Measurements from ENCODE around the gene SEPTIN14.

GRCh38 chr7:55770778-55771177, 91.8 kb downstream of the SEPTIN14 start:
- TF ChIP-seq GATA2 (IDR thresholded peaks at IDR 0.05; ENCODE audit: low read depth, low read length) = no peak
- no peak for TF ChIP-seq GATA3 (IDR thresholded peaks at IDR 0.05; ENCODE audit: low read depth, low read length)

All from SH-SY5Y (cell line).